ENCODE measurements around the gene SPECC1. TPM values are rescaled to one million over a fixed set of nuclear protein-coding genes. Genes with fewer than 3 reads are reported as not detected.

The SPECC1 gene
- total and polyA plus RNA-seq, 10 of the 15 experiments (the other 5 are each of a cell fraction or from before 2014, with no cell fraction given): 6.4 to 40.6 (median 23.9) TPM

DNA sequence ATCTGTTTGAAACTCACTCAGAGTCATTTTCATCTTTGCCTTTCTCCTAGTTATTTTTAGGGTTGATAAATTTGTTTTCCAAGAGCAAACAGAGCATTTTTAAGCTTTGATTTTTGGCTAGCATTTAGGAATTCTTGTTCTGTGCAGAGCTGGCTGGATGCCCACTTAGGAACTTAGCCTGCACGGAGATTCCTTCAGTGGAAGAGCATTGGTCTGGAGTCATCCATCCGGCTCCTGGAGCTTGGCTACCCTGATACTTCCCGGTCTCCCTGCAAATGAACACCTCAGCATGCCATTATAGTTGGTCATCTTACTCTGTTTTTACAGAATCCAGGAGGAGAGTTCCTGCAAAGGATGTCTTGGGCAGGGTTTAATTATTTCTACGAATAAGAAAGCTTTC is 57.1 kb downstream of the SPECC1 start (continued):
- TF ChIP-seq, protein P1, sequence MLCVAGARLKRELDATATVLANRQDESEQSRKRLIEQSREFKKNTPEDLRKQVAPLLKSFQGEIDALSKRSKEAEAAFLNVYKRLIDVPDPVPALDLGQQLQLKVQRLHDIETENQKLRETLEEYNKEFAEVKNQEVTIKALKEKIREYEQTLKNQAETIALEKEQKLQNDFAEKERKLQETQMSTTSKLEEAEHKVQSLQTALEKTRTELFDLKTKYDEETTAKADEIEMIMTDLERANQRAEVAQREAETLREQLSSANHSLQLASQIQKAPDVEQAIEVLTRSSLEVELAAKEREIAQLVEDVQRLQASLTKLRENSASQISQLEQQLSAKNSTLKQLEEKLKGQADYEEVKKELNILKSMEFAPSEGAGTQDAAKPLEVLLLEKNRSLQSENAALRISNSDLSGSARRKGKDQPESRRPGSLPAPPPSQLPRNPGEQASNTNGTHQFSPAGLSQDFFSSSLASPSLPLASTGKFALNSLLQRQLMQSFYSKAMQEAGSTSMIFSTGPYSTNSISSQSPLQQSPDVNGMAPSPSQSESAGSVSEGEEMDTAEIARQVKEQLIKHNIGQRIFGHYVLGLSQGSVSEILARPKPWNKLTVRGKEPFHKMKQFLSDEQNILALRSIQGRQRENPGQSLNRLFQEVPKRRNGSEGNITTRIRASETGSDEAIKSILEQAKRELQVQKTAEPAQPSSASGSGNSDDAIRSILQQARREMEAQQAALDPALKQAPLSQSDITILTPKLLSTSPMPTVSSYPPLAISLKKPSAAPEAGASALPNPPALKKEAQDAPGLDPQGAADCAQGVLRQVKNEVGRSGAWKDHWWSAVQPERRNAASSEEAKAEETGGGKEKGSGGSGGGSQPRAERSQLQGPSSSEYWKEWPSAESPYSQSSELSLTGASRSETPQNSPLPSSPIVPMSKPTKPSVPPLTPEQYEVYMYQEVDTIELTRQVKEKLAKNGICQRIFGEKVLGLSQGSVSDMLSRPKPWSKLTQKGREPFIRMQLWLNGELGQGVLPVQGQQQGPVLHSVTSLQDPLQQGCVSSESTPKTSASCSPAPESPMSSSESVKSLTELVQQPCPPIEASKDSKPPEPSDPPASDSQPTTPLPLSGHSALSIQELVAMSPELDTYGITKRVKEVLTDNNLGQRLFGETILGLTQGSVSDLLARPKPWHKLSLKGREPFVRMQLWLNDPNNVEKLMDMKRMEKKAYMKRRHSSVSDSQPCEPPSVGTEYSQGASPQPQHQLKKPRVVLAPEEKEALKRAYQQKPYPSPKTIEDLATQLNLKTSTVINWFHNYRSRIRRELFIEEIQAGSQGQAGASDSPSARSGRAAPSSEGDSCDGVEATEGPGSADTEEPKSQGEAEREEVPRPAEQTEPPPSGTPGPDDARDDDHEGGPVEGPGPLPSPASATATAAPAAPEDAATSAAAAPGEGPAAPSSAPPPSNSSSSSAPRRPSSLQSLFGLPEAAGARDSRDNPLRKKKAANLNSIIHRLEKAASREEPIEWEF (IDR thresholded peaks at IDR 0.05; ENCODE audit: insufficient replicate concordance, low read depth, low read length): no peak
- TF ChIP-seq TBL1XR1 (IDR thresholded peaks at IDR 0.05; ENCODE audit: low read depth, low read length) (no peak), SUPT20H (IDR thresholded peaks at IDR 0.05; ENCODE audit: borderline replicate concordance, control insufficient read depth, low read depth, low read length) (no peak), MAX (IDR thresholded peaks at IDR 0.05; ENCODE audit: low read depth, low read length) (no peak), BACH1 (IDR thresholded peaks at IDR 0.05; ENCODE audit: borderline replicate concordance) (no peak), MEF2A (IDR thresholded peaks at IDR 0.05; ENCODE audit: insufficient read depth, low read depth, low read length) (no peak), DPF2 (IDR thresholded peaks at IDR 0.05) (no peak), CEBPZ (IDR thresholded peaks at IDR 0.05; ENCODE audit: low read depth, low read length) (no peak), EGR1 (IDR thresholded peaks at IDR 0.05; ENCODE audit: borderline replicate concordance in 1 of 2, low read depth in 2 of 2, low read length in 2 of 2) (no peak)
- TF ChIP-seq, protein P2, sequence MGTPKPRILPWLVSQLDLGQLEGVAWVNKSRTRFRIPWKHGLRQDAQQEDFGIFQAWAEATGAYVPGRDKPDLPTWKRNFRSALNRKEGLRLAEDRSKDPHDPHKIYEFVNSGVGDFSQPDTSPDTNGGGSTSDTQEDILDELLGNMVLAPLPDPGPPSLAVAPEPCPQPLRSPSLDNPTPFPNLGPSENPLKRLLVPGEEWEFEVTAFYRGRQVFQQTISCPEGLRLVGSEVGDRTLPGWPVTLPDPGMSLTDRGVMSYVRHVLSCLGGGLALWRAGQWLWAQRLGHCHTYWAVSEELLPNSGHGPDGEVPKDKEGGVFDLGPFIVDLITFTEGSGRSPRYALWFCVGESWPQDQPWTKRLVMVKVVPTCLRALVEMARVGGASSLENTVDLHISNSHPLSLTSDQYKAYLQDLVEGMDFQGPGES (IDR thresholded peaks at IDR 0.05): no peak
- TF ChIP-seq, protein P3, sequence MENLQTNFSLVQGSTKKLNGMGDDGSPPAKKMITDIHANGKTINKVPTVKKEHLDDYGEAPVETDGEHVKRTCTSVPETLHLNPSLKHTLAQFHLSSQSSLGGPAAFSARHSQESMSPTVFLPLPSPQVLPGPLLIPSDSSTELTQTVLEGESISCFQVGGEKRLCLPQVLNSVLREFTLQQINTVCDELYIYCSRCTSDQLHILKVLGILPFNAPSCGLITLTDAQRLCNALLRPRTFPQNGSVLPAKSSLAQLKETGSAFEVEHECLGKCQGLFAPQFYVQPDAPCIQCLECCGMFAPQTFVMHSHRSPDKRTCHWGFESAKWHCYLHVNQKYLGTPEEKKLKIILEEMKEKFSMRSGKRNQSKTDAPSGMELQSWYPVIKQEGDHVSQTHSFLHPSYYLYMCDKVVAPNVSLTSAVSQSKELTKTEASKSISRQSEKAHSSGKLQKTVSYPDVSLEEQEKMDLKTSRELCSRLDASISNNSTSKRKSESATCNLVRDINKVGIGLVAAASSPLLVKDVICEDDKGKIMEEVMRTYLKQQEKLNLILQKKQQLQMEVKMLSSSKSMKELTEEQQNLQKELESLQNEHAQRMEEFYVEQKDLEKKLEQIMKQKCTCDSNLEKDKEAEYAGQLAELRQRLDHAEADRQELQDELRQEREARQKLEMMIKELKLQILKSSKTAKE (IDR thresholded peaks at IDR 0.05; ENCODE audit: low read depth, poor library complexity, severe bottlenecking): no peak
